Upper lobe of left lung (tissue), 6 donors: ENCODE measurements around the gene MCCC1. TPM values are rescaled to one million over a fixed set of nuclear protein-coding genes. Genes with fewer than 3 reads are reported as not detected.

Source experiments
- ATAC-seq, 2 donors: fragments of 200-7000 bp; cut with Tn5 transposase; one replicate each; pipeline ENCODE4 v1.9.1; 2022; ENCODE audit warnings: mild to moderate bottlenecking in 2 of 2, moderate library complexity in 2 of 2; ENCODE audit not compliant: low FRiP score in 2 of 2
- DNase-seq, 2 donors: peaks; one replicate each; pipeline ENCODE4 v3.0.0-alpha.2; 2019 to 2020
- H3K27ac ChIP-seq, 4 donors: fragments of 200-600 bp; sonication (generic); one replicate each; pipeline ENCODE4 v1.5.1; 2016 to 2019
- H3K27me3 ChIP-seq, 4 donors: fragments of 200-600 bp; sonication (generic); one replicate each; pipeline ENCODE4 v1.5.1; 2017 to 2019
- H3K36me3 ChIP-seq, 4 donors: fragments of 200-600 bp; sonication (generic); one replicate each; pipeline ENCODE4 v1.5.1; 2016 to 2019
- H3K4me1 ChIP-seq, 4 donors: fragments of 200-600 bp; sonication (generic); one replicate each; pipeline ENCODE4 v1.5.1; 2018 to 2019
- H3K4me3 ChIP-seq, 4 donors: fragments of 200-600 bp; sonication (generic); one replicate each; pipeline ENCODE4 v1.5.1; 2017 to 2019; ENCODE audit warnings: mild to moderate bottlenecking in 2 of 4, moderate library complexity in 1 of 4
- H3K9me3 ChIP-seq, 4 donors: fragments of 200-600 bp; sonication (generic); one replicate each; pipeline ENCODE4 v1.5.1; 2018 to 2019
- EP300 ChIP-seq, 4 donors: sonication (generic); formaldehyde crosslinking; IDR thresholded peaks; one replicate each; pipeline ENCODE4 v1.5.1; 2017; ENCODE audit warnings: antibody characterized with exemption in 4 of 4, control low read depth in 2 of 4
- POLR2A ChIP-seq, 4 donors: fragments of 450-650 bp; IDR thresholded peaks; one replicate each; pipeline ENCODE4 v1.5.1; 2016 to 2017; ENCODE audit warnings: antibody characterized with exemption in 4 of 4, mild to moderate bottlenecking in 2 of 4
- POLR2AphosphoS5 ChIP-seq, 2 donors: sonication (generic); formaldehyde crosslinking; IDR thresholded peaks; one replicate each; pipeline ENCODE4 v1.5.1; 2017; ENCODE audit warnings: antibody characterized with exemption in 2 of 2
- WGBS, 2 donors: methylation state at CpG; one replicate each; pipeline ENCODE4 v1.1.5; 2017 to 2018; 5-methylcytosine and 5-hydroxymethylcytosine counted together
- total RNA-seq, 6 donors: library from RNA; depleted of rRNA in 4 of 6; stranded (reverse); fragments of >200 nt in 4 of 6; gene quantifications; one replicate each; pipeline versions ENCODE4 v1.1.0 to v1.2.1, GENCODE V29; 2016 to 2021
- TF ChIP-seq, protein P1 (sequence below), 6 experiments: fragments of 450-650 bp in 4 of 6; fragments of 200-600 bp in 2 of 6; sonication (generic) in 2 of 6; IDR thresholded peaks; one replicate each; pipeline ENCODE4 v1.5.1; 2016 to 2019; ENCODE audit warnings: antibody characterized with exemption in 6 of 6
- donor health status: DM: no; HTN: no; CAD: no; lungs with moderate emphysema.
- donor health status: DM: no; HTN: yes; CAD: no; lungs with severe emphysema.

MCCC1 gene
- total RNA-seq, 6 donors from 2014 or later, result 44.6 to 157 (median 85.4) TPM

DNA sequence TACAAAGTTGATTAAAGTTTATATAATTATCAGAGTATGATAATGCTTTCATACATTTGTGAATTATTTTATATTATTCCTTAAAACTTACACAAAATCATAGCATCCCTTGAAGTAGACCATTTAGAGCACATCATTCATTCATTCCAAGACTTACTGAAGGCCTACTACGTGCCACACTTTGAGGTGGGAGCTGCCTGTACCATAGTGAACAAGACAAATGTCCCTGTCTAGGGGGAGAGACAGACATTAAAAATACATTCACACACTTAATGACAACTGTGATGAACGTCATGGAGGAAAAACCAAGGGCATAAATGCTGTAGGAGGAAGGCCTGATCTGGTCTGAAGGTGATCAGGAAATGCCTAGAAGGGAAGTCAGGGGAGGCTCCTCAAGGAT, 12.1 kb downstream of the MCCC1 start:
- H3K27me3 ChIP-seq, result no peaks in the 10 kb centered on the region
- peaks cover 0 to under 1% (median 0%) of the 10 kb centered on the region in 4 donors for H3K4me1 ChIP-seq
- H3K36me3 ChIP-seq, result peaks cover 9 to 70% (median 40%) of the 10 kb centered on the region in 4 donors
- no peak for TF ChIP-seq EP300 (IDR thresholded peaks at IDR 0.05)
- TF ChIP-seq POLR2A (IDR thresholded peaks at IDR 0.05), result no peak
- TF ChIP-seq POLR2AphosphoS5 (IDR thresholded peaks at IDR 0.05), result no peak
- TF ChIP-seq, protein P1, sequence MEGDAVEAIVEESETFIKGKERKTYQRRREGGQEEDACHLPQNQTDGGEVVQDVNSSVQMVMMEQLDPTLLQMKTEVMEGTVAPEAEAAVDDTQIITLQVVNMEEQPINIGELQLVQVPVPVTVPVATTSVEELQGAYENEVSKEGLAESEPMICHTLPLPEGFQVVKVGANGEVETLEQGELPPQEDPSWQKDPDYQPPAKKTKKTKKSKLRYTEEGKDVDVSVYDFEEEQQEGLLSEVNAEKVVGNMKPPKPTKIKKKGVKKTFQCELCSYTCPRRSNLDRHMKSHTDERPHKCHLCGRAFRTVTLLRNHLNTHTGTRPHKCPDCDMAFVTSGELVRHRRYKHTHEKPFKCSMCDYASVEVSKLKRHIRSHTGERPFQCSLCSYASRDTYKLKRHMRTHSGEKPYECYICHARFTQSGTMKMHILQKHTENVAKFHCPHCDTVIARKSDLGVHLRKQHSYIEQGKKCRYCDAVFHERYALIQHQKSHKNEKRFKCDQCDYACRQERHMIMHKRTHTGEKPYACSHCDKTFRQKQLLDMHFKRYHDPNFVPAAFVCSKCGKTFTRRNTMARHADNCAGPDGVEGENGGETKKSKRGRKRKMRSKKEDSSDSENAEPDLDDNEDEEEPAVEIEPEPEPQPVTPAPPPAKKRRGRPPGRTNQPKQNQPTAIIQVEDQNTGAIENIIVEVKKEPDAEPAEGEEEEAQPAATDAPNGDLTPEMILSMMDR (IDR thresholded peaks at IDR 0.05), result no peak
- H3K9me3 ChIP-seq, result no peaks in the 10 kb centered on the region
- H3K4me3 ChIP-seq, result no peak overlapping the region
- no peak overlapping the region for H3K27ac ChIP-seq
- 85 to 90% methylated on average over 2 of the region's 2 CpGs for WGBS, 2 donors
- ATAC-seq (no peak), DNase-seq (no peak)

DNA sequence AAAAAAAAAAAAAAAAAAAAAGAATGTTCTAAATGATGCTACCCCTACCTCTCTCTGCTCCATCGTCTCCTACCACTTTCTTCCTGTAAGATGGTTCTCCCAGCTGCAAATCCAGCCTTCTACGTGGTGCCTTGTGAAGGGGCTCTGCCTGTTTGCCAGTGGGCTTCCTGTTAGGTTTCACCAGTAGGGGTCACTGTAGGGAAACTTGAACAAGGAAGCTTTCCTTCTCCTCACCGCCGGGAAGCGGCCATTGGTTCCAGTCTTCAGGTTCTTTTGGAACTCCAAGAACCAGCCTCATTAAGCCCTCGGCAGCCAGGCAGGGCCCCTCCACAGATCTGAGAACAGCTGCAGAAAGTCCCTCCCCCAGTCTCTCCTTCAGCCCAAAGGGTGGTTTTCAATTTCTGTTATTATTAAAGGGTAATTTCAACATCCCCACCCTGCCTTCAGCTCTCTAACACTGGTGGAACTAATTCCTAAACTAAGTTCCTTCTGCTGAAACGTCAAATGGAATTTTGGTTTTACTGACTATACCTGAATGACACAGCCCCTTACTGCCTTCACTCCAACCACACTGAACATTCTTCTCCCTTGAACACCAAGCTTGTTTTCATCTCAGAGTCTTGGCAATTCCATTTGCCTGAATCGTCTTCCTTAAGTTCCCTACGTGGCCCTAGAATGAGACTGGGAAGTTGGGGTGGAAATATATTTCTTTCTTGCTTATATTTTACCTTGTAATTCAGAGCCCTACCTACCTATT, 13.5 kb downstream of the MCCC1 start:
- H3K9me3 ChIP-seq, result no peaks in the 10 kb centered on the region
- H3K27ac ChIP-seq, result no peak overlapping the region
- 82 to 87% methylated on average over 9 of the region's 9 CpGs for WGBS, 2 donors
- H3K4me1 ChIP-seq, result peaks cover 0 to 8% (median 2%) of the 10 kb centered on the region in 4 donors
- no peaks in the 10 kb centered on the region for H3K27me3 ChIP-seq
- DNase-seq (peak in 1 of 2 donors; percentile 43), ATAC-seq (no peak)
- no peak overlapping the region for H3K4me3 ChIP-seq
- TF ChIP-seq POLR2A (IDR thresholded peaks at IDR 0.05) (no peak), EP300 (IDR thresholded peaks at IDR 0.05) (no peak), POLR2AphosphoS5 (IDR thresholded peaks at IDR 0.05) (no peak)
- TF ChIP-seq, protein P1 (IDR thresholded peaks at IDR 0.05), result peak in 4 of 6 experiments; percentile 19 to 40 (median 24)
- peaks cover 7 to 63% (median 40%) of the 10 kb centered on the region in 4 donors for H3K36me3 ChIP-seq

DNA sequence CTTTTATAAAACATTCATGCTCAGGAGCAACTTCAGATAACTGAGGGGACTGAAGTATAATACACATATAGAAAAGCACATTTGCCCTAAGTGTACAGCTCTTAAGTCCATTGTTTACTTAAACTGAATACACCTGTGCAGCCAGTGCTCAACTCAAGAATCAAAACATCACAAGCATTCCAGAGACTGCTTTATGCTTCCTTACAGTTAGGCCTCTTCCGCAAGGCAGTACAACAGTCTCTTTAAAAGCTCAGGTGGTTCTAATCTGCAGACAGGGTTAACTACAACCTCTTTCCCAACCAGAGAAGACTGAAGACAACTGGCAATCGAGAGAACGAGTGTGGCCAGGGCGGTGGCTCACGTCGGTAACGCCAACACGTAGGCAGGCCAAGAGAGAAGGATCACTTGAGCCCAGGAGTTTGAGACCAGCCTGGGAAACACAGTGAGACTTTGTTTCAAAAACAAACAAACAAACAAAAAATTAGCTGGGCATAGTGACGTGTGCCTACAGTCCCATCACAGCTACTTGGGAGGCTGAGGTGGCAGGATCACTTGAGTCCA, 16.9 kb downstream of the MCCC1 start:
- 78 to 80% methylated on average over 9 of the region's 9 CpGs for WGBS, 2 donors
- H3K4me1 ChIP-seq, result peaks cover 0 to 8% (median 2%) of the 10 kb centered on the region in 4 donors
- H3K36me3 ChIP-seq, result peaks cover 3 to 58% (median 44%) of the 10 kb centered on the region in 4 donors
- H3K27ac ChIP-seq, result peak overlapping the region in 3 of 4 donors; percentile 5 to 49 (median 13)
- peak; percentile 34 to 88 for ATAC-seq
- H3K9me3 ChIP-seq, result no peaks in the 10 kb centered on the region
- DNase-seq, result peak; percentile 40 to 50
- H3K4me3 ChIP-seq, result no peak overlapping the region
- H3K27me3 ChIP-seq, result no peaks in the 10 kb centered on the region
- TF ChIP-seq EP300 (IDR thresholded peaks at IDR 0.05), result no peak

DNA sequence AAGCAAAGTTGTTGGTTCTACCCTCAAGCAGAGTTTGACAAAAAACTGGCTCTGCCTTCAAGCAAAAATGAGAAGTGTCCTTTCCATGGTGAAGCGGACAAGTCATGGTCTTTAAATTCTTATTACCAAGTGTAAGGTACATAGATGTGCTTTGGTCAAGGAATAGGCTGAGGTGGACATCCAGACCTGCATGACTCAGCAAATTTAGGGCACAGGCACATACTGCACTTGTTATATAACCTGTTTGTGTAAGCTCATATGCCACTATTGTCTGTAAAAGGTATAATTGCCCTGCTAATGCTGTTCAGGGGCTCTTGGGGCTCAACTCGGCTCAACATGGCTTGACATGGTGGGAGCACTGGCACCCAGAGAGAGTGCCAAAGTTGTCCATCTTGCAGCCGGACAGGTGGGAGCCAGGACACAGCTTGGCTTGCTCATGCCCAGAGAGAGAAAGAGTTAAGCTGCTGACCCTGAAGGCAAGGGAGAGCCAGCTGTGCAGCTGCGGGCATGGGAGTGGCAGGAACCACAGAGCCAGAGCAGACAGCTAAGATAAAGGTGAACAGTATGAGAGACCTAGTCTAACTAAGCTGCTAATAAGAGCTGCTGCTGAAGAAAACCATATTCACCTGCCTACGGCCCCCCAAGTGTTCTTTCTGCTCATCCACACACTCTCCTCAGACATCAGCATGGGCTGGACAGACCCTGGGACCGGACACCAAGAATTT, 17.7 kb downstream of the MCCC1 start:
- peak overlapping the region in 2 of 4 donors; percentile 24 to 52 for H3K27ac ChIP-seq
- no peaks in the 10 kb centered on the region for H3K9me3 ChIP-seq
- no peak for ATAC-seq
- peaks cover 3 to 54% (median 44%) of the 10 kb centered on the region in 4 donors for H3K36me3 ChIP-seq
- WGBS, 2 donors, result 87 to 88% methylated on average over 6 of the region's 6 CpGs
- no peak overlapping the region for H3K4me3 ChIP-seq
- peaks cover 0 to 8% (median 2%) of the 10 kb centered on the region in 4 donors for H3K4me1 ChIP-seq
- TF ChIP-seq POLR2A (IDR thresholded peaks at IDR 0.05), result no peak
- TF ChIP-seq, protein P1 (IDR thresholded peaks at IDR 0.05), result no peak
- TF ChIP-seq POLR2AphosphoS5 (IDR thresholded peaks at IDR 0.05), result no peak
- no peak for TF ChIP-seq EP300 (IDR thresholded peaks at IDR 0.05)
- H3K27me3 ChIP-seq, result no peaks in the 10 kb centered on the region
- no peak for DNase-seq

DNA sequence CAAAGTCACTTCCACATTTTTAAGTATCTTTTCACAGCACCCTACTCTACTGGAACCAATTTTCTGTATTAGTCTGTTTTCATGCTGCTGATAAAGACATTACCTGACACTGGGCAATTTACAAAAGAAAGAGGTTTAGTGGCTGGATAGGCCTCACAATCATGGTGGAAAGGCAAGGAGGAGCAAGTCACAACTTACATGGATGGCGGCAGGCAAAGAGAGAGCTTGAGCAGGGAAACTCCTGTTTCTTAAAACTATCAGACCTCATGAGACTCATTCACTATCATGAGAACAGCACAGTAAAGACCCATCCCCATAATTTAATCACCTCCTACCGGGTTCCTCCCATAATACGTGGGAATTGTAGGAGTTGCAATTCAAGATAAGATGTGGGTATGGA, 18.7 kb downstream of the MCCC1 start:
- ATAC-seq (no peak), DNase-seq (no peak)
- peaks cover 0 to 8% (median 2%) of the 10 kb centered on the region in 4 donors for H3K4me1 ChIP-seq
- TF ChIP-seq POLR2A (IDR thresholded peaks at IDR 0.05) (no peak), POLR2AphosphoS5 (IDR thresholded peaks at IDR 0.05) (no peak), EP300 (IDR thresholded peaks at IDR 0.05) (no peak)
- TF ChIP-seq, protein P1 (IDR thresholded peaks at IDR 0.05), result no peak
- 95 to 100% methylated on average over 3 of the region's 3 CpGs for WGBS, 2 donors
- H3K27ac ChIP-seq, result no peak overlapping the region
- H3K9me3 ChIP-seq, result no peaks in the 10 kb centered on the region
- no peaks in the 10 kb centered on the region for H3K27me3 ChIP-seq
- peaks cover 3 to 45% (median 36%) of the 10 kb centered on the region in 4 donors for H3K36me3 ChIP-seq
- no peak overlapping the region for H3K4me3 ChIP-seq
